Progenitor cell of endocrine pancreas (in vitro differentiated cells): Measurements from ENCODE around the gene UBAP2. TPM values are rescaled to one million over a fixed set of nuclear protein-coding genes. Genes with fewer than 3 reads are reported as not detected.

Source experiments
- DNase-seq: peaks from one replicate; pipeline ENCODE4 v3.0.0; 2021; ENCODE audit warnings: low spot score; ENCODE audit not compliant: unreplicated experiment
- H3K27ac Mint-ChIP-seq: 2 replicates; pipeline ENCODE4 v1.8.0; 2021; ENCODE audit warnings: mild to moderate bottlenecking, moderate library complexity, mixed read lengths
- H3K27me3 Mint-ChIP-seq: 2 replicates; pipeline ENCODE4 v1.8.0; 2021; ENCODE audit warnings: mixed read lengths
- H3K36me3 Mint-ChIP-seq: 2 replicates; pipeline ENCODE4 v1.8.0; 2022; ENCODE audit warnings: mixed read lengths; ENCODE audit not compliant: insufficient read depth
- H3K4me1 Mint-ChIP-seq: 2 replicates; pipeline ENCODE4 v1.8.0; 2021; ENCODE audit warnings: low read depth, mixed read lengths
- H3K4me3 Mint-ChIP-seq: 2 replicates; pipeline ENCODE4 v1.8.0; 2021; ENCODE audit warnings: low read depth, mild to moderate bottlenecking, moderate library complexity, mixed read lengths
- H3K9me3 Mint-ChIP-seq: 2 replicates; pipeline ENCODE4 v1.8.0; 2021; ENCODE audit warnings: low read depth, mixed read lengths
- CTCF ChIP-seq: fragments of 200-600 bp; sonication (generic); IDR thresholded peaks from one replicate; pipeline ENCODE4 v1.5.0; 2021; ENCODE audit warnings: antibody characterized with exemption, mild to moderate bottlenecking; ENCODE audit not compliant: unreplicated experiment
- total RNA-seq: library from RNA; stranded (reverse); gene quantifications from 2 replicates; pipeline ENCODE4 v1.2.1, GENCODE V29; 2021

The UBAP2 gene
- total RNA-seq, 1 donor from 2014 or later = 56.7 TPM

- no peak overlapping the region for H3K4me3 Mint-ChIP-seq
Observed at GRCh38 chr9:33952066-33952465, 96.6 kb downstream of the UBAP2 start.

DNA sequence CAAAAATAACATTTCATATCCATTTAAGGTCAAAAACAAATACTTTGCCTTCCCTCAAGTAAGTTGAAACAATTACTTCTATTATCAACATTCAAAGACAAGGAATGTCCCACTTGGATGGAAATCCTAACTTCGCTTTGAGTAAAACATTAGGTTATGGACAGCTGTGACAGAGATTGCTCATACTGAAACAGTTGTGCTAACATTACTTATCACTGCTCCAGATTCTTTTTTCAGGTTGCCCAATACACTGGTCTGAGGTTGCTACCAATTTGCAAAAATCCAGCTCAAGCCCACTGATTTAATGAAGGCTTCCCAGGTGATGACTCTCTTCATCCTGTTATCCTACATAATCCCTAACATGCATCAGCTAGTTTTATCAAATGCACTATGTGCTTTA, 98.3 kb downstream of the UBAP2 start:
- Mint-ChIP-seq H3K27ac (no peak overlapping the region), H3K4me1 (no peaks in the 10 kb centered on the region), H3K4me3 (no peak overlapping the region), H3K9me3 (no peaks in the 10 kb centered on the region), H3K27me3 (no peaks in the 10 kb centered on the region), H3K36me3 (peaks cover 30% of the 10 kb centered on the region)
- no peak for TF ChIP-seq CTCF
- DNase-seq = no peak

More at GRCh38 chr9:33952066-33952465, 96.6 kb downstream of the UBAP2 start:
- no peak overlapping the region for H3K27ac Mint-ChIP-seq
- H3K36me3 Mint-ChIP-seq = peaks cover 32% of the 10 kb centered on the region
- H3K27me3 Mint-ChIP-seq = no peaks in the 10 kb centered on the region
- H3K9me3 Mint-ChIP-seq = no peaks in the 10 kb centered on the region
- no peak for DNase-seq
- no peak for TF ChIP-seq CTCF
- H3K4me1 Mint-ChIP-seq = no peaks in the 10 kb centered on the region

GRCh38 chr9:33946779-33947535, 101.7 kb downstream of the UBAP2 start:
- no peak for TF ChIP-seq CTCF
- Mint-ChIP-seq H3K4me1 (no peaks in the 10 kb centered on the region), H3K4me3 (no peak overlapping the region), H3K9me3 (no peaks in the 10 kb centered on the region), H3K27me3 (no peaks in the 10 kb centered on the region), H3K27ac (no peak overlapping the region), H3K36me3 (peaks cover 35% of the 10 kb centered on the region)
- DNase-seq = no peak

- H3K36me3 Mint-ChIP-seq = peaks cover 44% of the 10 kb centered on the region
- H3K27me3 Mint-ChIP-seq = no peaks in the 10 kb centered on the region
- no peak overlapping the region for H3K4me3 Mint-ChIP-seq
- H3K4me1 Mint-ChIP-seq = no peaks in the 10 kb centered on the region
- DNase-seq = no peak
- no peak for TF ChIP-seq CTCF
- no peaks in the 10 kb centered on the region for H3K9me3 Mint-ChIP-seq
- H3K27ac Mint-ChIP-seq = no peak overlapping the region
Observed at GRCh38 chr9:33943389-33943788, 105.3 kb downstream of the UBAP2 start.

GRCh38 chr9:33942471-33943083, 106.1 kb downstream of the UBAP2 start:
- Mint-ChIP-seq H3K27me3 (no peaks in the 10 kb centered on the region), H3K36me3 (peaks cover 39% of the 10 kb centered on the region), H3K27ac (peak overlapping the region; percentile 4), H3K9me3 (no peaks in the 10 kb centered on the region), H3K4me1 (no peaks in the 10 kb centered on the region), H3K4me3 (no peak overlapping the region)
- no peak for DNase-seq
- no peak for TF ChIP-seq CTCF
